ENCODE results near the gene LMAN2.

- TF ChIP-seq POLR2A (IDR thresholded peaks at IDR 0.05) (no peak), CTCF (IDR thresholded peaks at IDR 0.05) (no peak)
Observed at GRCh38 chr5:177294632-177295031, 56.8 kb downstream of the LMAN2 start.

Measured in Peyer's patch (tissue), 4 donors.